Mononuclear cell (primary cell): ENCODE data around the gene KRTAP3-3. TPM values are rescaled to one million over a fixed set of nuclear protein-coding genes. Genes with fewer than 3 reads are reported as not detected.
"Not testable (repeated sequence)": the region's sequence is repeated elsewhere in the genome, so short reads cannot be mapped to it uniquely, and the experiment has no call there.

ENCODE experiments used
- H3K27me3 ChIP-seq: 2 replicates; pipeline ENCODE4 v1.6.0; 2011; ENCODE audit warnings: low read length, control low read depth; ENCODE audit not compliant: insufficient read depth
- H3K4me1 ChIP-seq: 2 replicates; pipeline ENCODE4 v1.5.1; 2011; ENCODE audit warnings: mild to moderate bottlenecking, low read length, control low read depth; ENCODE audit not compliant: insufficient read depth
- H3K4me3 ChIP-seq: 2 replicates; pipeline ENCODE4 v1.5.1; 2011; ENCODE audit warnings: mild to moderate bottlenecking, low read length, moderate library complexity
- H3K9me3 ChIP-seq: 2 replicates; pipeline ENCODE4 v1.5.1; 2011; ENCODE audit warnings: low read depth, mild to moderate bottlenecking, control low read depth, low read length
- total RNA-seq: library from RNA; depleted of rRNA; stranded (reverse); fragments of >200 nt; gene quantifications from one replicate; pipeline ENCODE4 v1.2.3, GENCODE V29; 2012

The KRTAP3-3 gene
- total RNA-seq, 1 donor: 0.31 TPM

GRCh38 chr17:41013181-41013580, 19.2 kb upstream of the KRTAP3-3 start:
- Histone ChIP-seq H3K27me3 (no peaks in the 10 kb centered on the region), H3K4me3 (no peak overlapping the region), H3K9me3 (no peaks in the 10 kb centered on the region), H3K4me1 (no peaks in the 10 kb centered on the region)

DNA sequence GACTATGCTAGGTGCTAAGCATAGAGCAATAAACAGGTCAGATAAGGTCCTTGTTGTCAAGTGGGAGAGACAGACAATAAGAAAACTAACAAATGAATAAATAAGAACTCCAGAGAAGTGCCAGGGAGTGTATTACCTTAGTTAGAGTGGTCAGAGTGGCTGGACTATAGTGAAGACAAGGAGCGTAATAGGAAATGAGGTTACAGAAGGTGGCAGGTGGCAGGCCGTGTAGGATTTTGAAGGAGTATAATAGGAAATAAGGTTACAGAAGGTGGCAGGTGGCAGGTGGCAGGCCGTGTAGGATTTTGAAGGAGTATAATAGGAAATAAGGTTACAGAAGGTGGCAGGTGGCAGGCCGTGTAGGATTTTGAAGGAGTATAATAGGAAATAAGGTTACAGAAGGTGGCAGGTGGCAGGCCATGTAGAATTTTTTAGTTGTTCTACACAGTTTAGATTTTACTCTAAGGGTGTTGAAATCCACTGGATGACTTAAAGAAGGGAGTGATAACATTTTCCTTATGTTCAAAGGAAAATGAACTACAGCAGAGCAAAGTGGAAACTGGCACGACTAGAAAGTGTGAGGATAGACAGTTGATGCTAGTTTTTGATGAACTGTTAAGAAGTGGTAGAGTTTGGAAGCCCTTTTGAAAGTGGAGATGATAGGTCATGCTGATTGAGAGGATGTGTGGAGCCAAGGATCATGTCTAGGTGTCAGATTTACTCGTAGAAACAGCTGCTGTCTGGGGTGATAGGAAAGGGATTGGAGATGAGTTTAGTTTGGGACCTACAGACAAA, 18.6 kb upstream of the KRTAP3-3 start:
- Histone ChIP-seq H3K4me3 (no peak overlapping the region), H3K27me3 (no peaks in the 10 kb centered on the region), H3K4me1 (no peaks in the 10 kb centered on the region), H3K9me3 (no peaks in the 10 kb centered on the region)

DNA sequence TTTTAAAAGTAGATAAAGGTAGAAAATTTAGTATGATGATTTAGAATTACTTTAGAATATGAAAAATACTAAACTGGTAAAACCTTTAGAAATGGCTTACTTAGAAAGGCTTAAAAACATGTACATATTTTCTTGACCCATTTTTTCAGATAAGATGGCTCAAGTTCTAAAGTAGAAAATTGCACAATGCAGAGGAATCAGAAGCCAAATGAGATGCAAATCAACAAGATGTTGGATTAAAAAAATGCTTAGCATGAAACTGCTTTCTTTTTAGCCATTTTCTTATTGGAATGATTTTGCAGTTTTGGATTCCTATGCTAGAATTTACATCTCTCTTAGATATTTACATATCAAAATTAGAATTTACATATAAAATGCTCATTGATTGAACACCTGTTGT, 16.5 kb upstream of the KRTAP3-3 start:
- no peak overlapping the region for H3K4me3 ChIP-seq
- H3K27me3 ChIP-seq: peaks cover 2% of the 10 kb centered on the region
- no peaks in the 10 kb centered on the region for H3K9me3 ChIP-seq

GRCh38 chr17:41009936-41010335, 16.0 kb upstream of the KRTAP3-3 start:
- H3K4me3 ChIP-seq: no peak overlapping the region
- H3K4me1 ChIP-seq: no peaks in the 10 kb centered on the region
- no peaks in the 10 kb centered on the region for H3K9me3 ChIP-seq
- H3K27me3 ChIP-seq: peaks cover 2% of the 10 kb centered on the region

More for the DNA sequence above, 16.5 kb upstream of the KRTAP3-3 start:
- H3K4me1 ChIP-seq: no peaks in the 10 kb centered on the region

DNA sequence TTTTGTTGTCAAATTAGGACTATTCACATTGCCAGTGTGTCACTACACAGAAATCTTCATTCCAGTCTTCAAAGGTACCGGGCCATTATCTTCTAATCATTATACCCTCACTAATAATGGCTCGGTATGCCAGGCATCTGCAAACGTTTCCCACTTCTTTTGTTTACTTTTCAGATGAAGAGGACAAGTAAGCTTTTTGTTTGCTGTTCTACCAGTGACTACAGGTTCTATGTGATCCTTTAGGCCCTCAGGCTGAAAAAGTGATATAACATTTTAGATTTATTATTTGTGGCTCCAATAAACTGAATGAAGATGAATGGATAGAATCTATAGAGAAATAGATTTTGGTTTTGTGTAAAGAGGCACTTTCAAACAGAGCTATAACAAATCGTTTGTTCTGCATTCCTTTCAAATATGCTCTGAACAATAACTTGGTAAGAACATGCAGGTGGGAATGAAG, 15.4 kb upstream of the KRTAP3-3 start:
- Histone ChIP-seq H3K9me3 (no peaks in the 10 kb centered on the region), H3K27me3 (peaks cover 2% of the 10 kb centered on the region), H3K4me1 (no peaks in the 10 kb centered on the region), H3K4me3 (no peak overlapping the region)

- Histone ChIP-seq H3K4me3 (no peak within 1 kb of the TSS), H3K4me1 (no peaks in the 10 kb centered on the region), H3K27me3 (peaks cover 2% of the 10 kb centered on the region), H3K9me3 (no peaks in the 10 kb centered on the region)
Observed at GRCh38 chr17:41008811-41009210, 14.8 kb upstream of the KRTAP3-3 start, which contains the start of gene KRTAP3-1. Gene KRTAP3-1 (minus strand): TSS chr17:41009128. CDS start chr17:41009074, 54 bp downstream.

GRCh38 chr17:41004397-41004796, 10.4 kb upstream of the KRTAP3-3 start:
- H3K4me3 ChIP-seq: no peak overlapping the region
- H3K4me1 ChIP-seq: no peaks in the 10 kb centered on the region
- H3K9me3 ChIP-seq: no peaks in the 10 kb centered on the region
- peaks cover 12% of the 10 kb centered on the region for H3K27me3 ChIP-seq

DNA sequence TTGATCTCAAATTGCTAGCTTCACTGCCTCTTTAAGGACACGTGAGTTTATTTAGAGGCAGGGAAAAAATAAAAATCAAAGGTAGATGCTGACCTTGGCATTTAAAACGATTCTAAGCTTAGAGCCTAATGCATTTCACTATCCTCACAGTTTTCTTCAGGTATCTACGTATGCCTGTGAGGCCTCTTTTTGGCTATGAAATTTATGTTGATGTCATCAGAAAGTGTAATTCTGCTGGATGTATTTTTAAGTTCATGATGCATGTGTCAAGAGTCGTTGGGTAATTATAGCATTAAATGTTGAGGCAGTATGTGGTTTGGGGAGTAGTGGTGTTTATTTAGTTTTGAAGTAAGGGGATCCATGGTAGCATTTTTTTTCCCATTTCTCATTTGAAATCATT, 10.0 kb upstream of the KRTAP3-3 start:
- no peak overlapping the region for H3K4me3 ChIP-seq
- H3K4me1 ChIP-seq: no peaks in the 10 kb centered on the region
- H3K9me3 ChIP-seq: no peaks in the 10 kb centered on the region
- H3K27me3 ChIP-seq: peaks cover 17% of the 10 kb centered on the region

DNA sequence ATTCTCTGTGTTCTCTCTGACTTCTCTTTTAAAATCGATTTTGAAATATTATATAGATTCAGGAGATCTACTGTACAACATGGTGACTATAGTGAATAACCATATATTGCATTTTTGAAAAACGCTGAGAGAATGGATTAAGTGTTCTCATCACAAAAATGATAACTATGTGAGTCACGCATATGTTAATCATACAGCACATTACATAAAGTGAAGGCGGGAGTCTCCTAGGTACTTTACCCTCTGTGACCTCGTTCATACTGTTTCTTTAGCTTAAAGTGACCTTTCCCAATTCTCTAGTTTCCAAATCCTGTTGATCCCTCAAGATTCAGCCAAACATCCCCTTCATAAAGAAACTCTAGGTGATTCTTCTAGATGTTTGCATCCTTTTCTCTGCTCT, 8.8 kb upstream of the KRTAP3-3 start:
- Histone ChIP-seq H3K9me3 (no peaks in the 10 kb centered on the region), H3K4me3 (no peak overlapping the region), H3K4me1 (no peaks in the 10 kb centered on the region), H3K27me3 (peaks cover 22% of the 10 kb centered on the region)

- H3K9me3 ChIP-seq: no peaks in the 10 kb centered on the region
- H3K27me3 ChIP-seq: peaks cover 32% of the 10 kb centered on the region
- H3K4me3 ChIP-seq: no peak overlapping the region
- no peaks in the 10 kb centered on the region for H3K4me1 ChIP-seq
Observed at GRCh38 chr17:41001795-41002194, 7.8 kb upstream of the KRTAP3-3 start.

GRCh38 chr17:40999563-40999962, 5.6 kb upstream of the KRTAP3-3 start, which contains the start of gene KRTAP3-2:
Gene KRTAP3-2 (minus strand): TSS chr17:40999906. CDS start chr17:40999853, 53 bp downstream.
- not testable (repeated sequence) for H3K4me1 ChIP-seq, H3K4me3 ChIP-seq, H3K9me3 ChIP-seq
- peaks cover 47% of the 10 kb centered on the region for H3K27me3 ChIP-seq

GRCh38 chr17:40997361-40997760, 3.4 kb upstream of the KRTAP3-3 start:
- Histone ChIP-seq H3K27me3 (peaks cover 56% of the 10 kb centered on the region), H3K4me1 (no peaks in the 10 kb centered on the region), H3K9me3 (no peaks in the 10 kb centered on the region), H3K4me3 (no peak overlapping the region)

DNA sequence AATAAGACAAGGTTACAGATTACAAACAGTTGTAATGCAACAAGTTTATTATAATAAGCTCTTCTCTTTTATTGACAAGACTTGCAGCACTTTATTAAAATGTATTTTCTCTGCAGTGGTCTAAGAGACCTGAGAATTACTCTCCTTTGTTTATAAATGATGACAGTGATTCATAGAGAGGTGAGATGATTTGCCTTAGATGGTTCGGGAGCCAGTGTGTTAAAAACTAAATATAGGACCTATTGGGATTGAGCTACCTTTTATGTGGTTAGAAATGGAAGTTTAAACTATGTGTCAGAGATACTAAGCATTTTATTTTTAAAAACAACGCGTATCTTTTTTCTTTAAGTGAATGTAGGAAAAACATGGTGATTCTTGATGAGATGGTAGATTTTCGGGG, 2.9 kb upstream of the KRTAP3-3 start:
- Histone ChIP-seq H3K9me3 (no peaks in the 10 kb centered on the region), H3K4me3 (no peak overlapping the region), H3K4me1 (no peaks in the 10 kb centered on the region), H3K27me3 (peaks cover 59% of the 10 kb centered on the region)

- H3K4me3 ChIP-seq: no peak overlapping the region
- no peaks in the 10 kb centered on the region for H3K9me3 ChIP-seq
- H3K27me3 ChIP-seq: peaks cover 51% of the 10 kb centered on the region
- no peaks in the 10 kb centered on the region for H3K4me1 ChIP-seq
Observed at GRCh38 chr17:40995116-40995515, 1.2 kb upstream of the KRTAP3-3 start.

- Histone ChIP-seq H3K27me3 (peaks cover 49% of the 10 kb centered on the region), H3K9me3 (no peaks in the 10 kb centered on the region), H3K4me1 (no peaks in the 10 kb centered on the region), H3K4me3 (no peak overlapping the region)
Observed at GRCh38 chr17:40993084-40993483, 880 bp downstream of the KRTAP3-3 start.

GRCh38 chr17:40992666-40993065, 1.3 kb downstream of the KRTAP3-3 start:
- Histone ChIP-seq H3K4me3 (no peak overlapping the region), H3K4me1 (no peaks in the 10 kb centered on the region), H3K27me3 (peaks cover 45% of the 10 kb centered on the region), H3K9me3 (no peaks in the 10 kb centered on the region)
